Hematopoietic multipotent progenitor cell (in vitro differentiated cells): ENCODE measurements around the gene ALPK3. TPM values are rescaled to one million over a fixed set of nuclear protein-coding genes. Genes with fewer than 3 reads are reported as not detected.

Source experiments
- DNase-seq, 3 donors: peaks; one replicate each; pipeline ENCODE4 v3.0.0-alpha.2; 2011 to 2015; ENCODE audit warnings: low read depth in 2 of 3, low spot score in 2 of 3
- small RNA-seq: library from RNA; depleted of rRNA; stranded (forward); fragments of <200 nt; gene quantifications from one replicate; pipeline ENCODE3, GENCODE V24; 2012
- total RNA-seq: library from RNA; depleted of rRNA; stranded (reverse); fragments of >200 nt; gene quantifications from one replicate; pipeline ENCODE4 v1.2.3, GENCODE V29; 2012

Gene ALPK3
- total RNA-seq, 1 donor: 0.81 TPM

GRCh38 chr15:84914909-84915605 is 97.9 kb downstream of the ALPK3 start:
- DNase-seq: peak in 2 of 3 donors; percentile 73 to 82

GRCh38 chr15:84915606-84915958 is 98.4 kb downstream of the ALPK3 start:
- DNase-seq: no peak

- peak in 1 of 3 donors; percentile 24 for DNase-seq
Observed at GRCh38 chr15:84917452-84917851, 100.3 kb downstream of the ALPK3 start.

- no peak for DNase-seq
Observed at GRCh38 chr15:84919106-84919667, 102.0 kb downstream of the ALPK3 start.

GRCh38 chr15:84921121-84921520 is 104.0 kb downstream of the ALPK3 start:
- no peak for DNase-seq

- DNase-seq: no peak
Observed at GRCh38 chr15:84922530-84922929, 105.4 kb downstream of the ALPK3 start.

Small RNA genes within 50 kb of the gene (small RNA-seq; reads per million reads assigned to genes)
- not detected for gene RF00402

Other genes starting within 250 kb of the ALPK3 start
- gene ZSCAN2, start 216.3 kb upstream of the ALPK3 start, total RNA-seq: 14.3 TPM
- 35.5 TPM for gene WDR73, start 163.1 kb upstream of the ALPK3 start, total RNA-seq
- 2.4 TPM for gene NMB, start 159.2 kb upstream of the ALPK3 start, total RNA-seq
- gene SEC11A, start 101.2 kb upstream of the ALPK3 start, total RNA-seq: 44.2 TPM
- gene ZNF592, start 68.8 kb upstream of the ALPK3 start, total RNA-seq: 18.0 TPM
- gene SLC28A1, start 67.3 kb downstream of the ALPK3 start, total RNA-seq: not detected
- 5.7 TPM for gene PDE8A, start 164.5 kb downstream of the ALPK3 start, total RNA-seq